HTR-8/SVneo (cell line): Measurements from ENCODE around the gene SELENOW.
"Not testable (repeated sequence)": the region's sequence is repeated elsewhere in the genome, so short reads cannot be mapped to it uniquely, and the experiment has no call there.

Experiments
- DNase-seq: peaks from one replicate; pipeline ENCODE4 v3.0.0; 2011; ENCODE audit warnings: low spot score, mixed read lengths; ENCODE audit not compliant: insufficient read length
- FAIRE-seq: peaks from 2 replicates; lab custom pipeline; 2011; peaks lifted over from hg19 to GRCh38; lab: Jason Lieb, UNC

Gene SELENOW

GRCh38 chr19:47778049-47778953, at the start of gene SELENOW:
Gene SELENOW (plus strand): TSS chr19:47778703. CDS start chr19:47778786, 83 bp downstream.
- FAIRE-seq, result peak; percentile 33
- peak; percentile 88 for DNase-seq

GRCh38 chr19:47729468-47729798, 49.1 kb upstream of the SELENOW start:
- DNase-seq (peak; percentile 92), FAIRE-seq (peak; percentile 38)

- FAIRE-seq (no peak), DNase-seq (no peak)
Measured at GRCh38 chr19:47729799-47730520, 48.5 kb upstream of the SELENOW start.

GRCh38 chr19:47730521-47730889, 48.0 kb upstream of the SELENOW start:
- FAIRE-seq, result no peak
- no peak for DNase-seq

- FAIRE-seq (no peak), DNase-seq (no peak)
Measured at GRCh38 chr19:47730910-47731309, 47.6 kb upstream of the SELENOW start.

- FAIRE-seq, result no peak
Measured at GRCh38 chr19:47735131-47735530, 43.4 kb upstream of the SELENOW start.

GRCh38 chr19:47740866-47741519, 37.5 kb upstream of the SELENOW start:
- FAIRE-seq, result no peak
- no peak for DNase-seq

More at GRCh38 chr19:47735131-47735530, 43.4 kb upstream of the SELENOW start:
- no peak for DNase-seq

GRCh38 chr19:47741544-47742140, 36.9 kb upstream of the SELENOW start:
- no peak for DNase-seq
- no peak for FAIRE-seq

GRCh38 chr19:47742634-47743033, 35.9 kb upstream of the SELENOW start:
- no peak for FAIRE-seq
- no peak for DNase-seq

GRCh38 chr19:47745010-47745901, 33.2 kb upstream of the SELENOW start, which contains the start of gene NOP53:
Gene NOP53 (plus strand): TSS chr19:47745546. CDS start chr19:47745560, 14 bp downstream.
- no peak for FAIRE-seq
- peak; percentile 92 for DNase-seq

GRCh38 chr19:47746129-47746528, 32.4 kb upstream of the SELENOW start:
- DNase-seq, FAIRE-seq: not testable (repeated sequence)

GRCh38 chr19:47749326-47749725, 29.2 kb upstream of the SELENOW start:
- FAIRE-seq, result no peak

GRCh38 chr19:47750752-47751151, 27.8 kb upstream of the SELENOW start:
- no peak for DNase-seq
- FAIRE-seq, result no peak

More at GRCh38 chr19:47749326-47749725, 29.2 kb upstream of the SELENOW start:
- DNase-seq, result no peak

GRCh38 chr19:47752440-47753211, 25.9 kb upstream of the SELENOW start:
- FAIRE-seq (no peak), DNase-seq (no peak)

- no peak for FAIRE-seq
Measured at GRCh38 chr19:47754206-47755064, 24.1 kb upstream of the SELENOW start.

GRCh38 chr19:47755065-47755761, 23.3 kb upstream of the SELENOW start:
- FAIRE-seq (no peak), DNase-seq (no peak)

More at GRCh38 chr19:47754206-47755064, 24.1 kb upstream of the SELENOW start:
- DNase-seq, result no peak
